H1 (cell line): ENCODE data around the gene RAP1A. TPM values are rescaled to one million over a fixed set of nuclear protein-coding genes. Genes with fewer than 3 reads are reported as not detected.
A peak's percentile ranks its signal among the peaks of the same experiment; 100 is the strongest.

Source experiments
- CTCF ChIA-PET: fragments of 300-600 bp; sonication (Branson Sonifier 250); formaldehyde crosslinking; loops from one replicate; lab custom pipeline; 2021; ENCODE audit not compliant: partially characterized antibody; lab: Charles Lee
- POLR2A ChIA-PET: fragments of 300-600 bp; sonication (Branson Sonifier 250); formaldehyde crosslinking; loops from one replicate; lab custom pipeline; 2021; ENCODE audit warnings: inconsistent platforms; ENCODE audit not compliant: partially characterized antibody; lab: Charles Lee
- DNase-seq, 2 experiments: peaks; one replicate each; pipeline versions ENCODE4 v3.0.0 to v3.0.0-alpha.2; 2010 to 2022; ENCODE audit warnings: low spot score in 2 of 2, low read depth in 1 of 2, mixed read lengths in 1 of 2
- FAIRE-seq: peaks from 2 replicates; lab custom pipeline; 2011; peaks lifted over from hg19 to GRCh38; lab: Jason Lieb, UNC
- H2AFZ ChIP-seq: 2 replicates; pipeline ENCODE4 v1.8.1; 2012; ENCODE audit warnings: low read length, inconsistent platforms
- H2AK5ac ChIP-seq: 2 replicates; pipeline ENCODE4 v1.6.1; 2013; ENCODE audit warnings: low read depth, low read length
- H2BK120ac ChIP-seq: replicated peaks from 2 replicates; pipeline ENCODE3; 2013; ENCODE audit warnings: low read depth, low read length, inconsistent platforms
- H2BK12ac ChIP-seq: 2 replicates; pipeline ENCODE4 v1.6.1; 2013; ENCODE audit warnings: low read depth, low read length
- H2BK15ac ChIP-seq: 2 replicates; pipeline ENCODE4 v1.6.1; 2013; ENCODE audit warnings: low read length
- H2BK20ac ChIP-seq: 2 replicates; pipeline ENCODE4 v1.6.1; 2013; ENCODE audit warnings: low read length
- H2BK5ac ChIP-seq: 2 replicates; pipeline ENCODE4 v1.6.1; 2013; ENCODE audit warnings: low read depth, low read length
- H3K14ac ChIP-seq: 2 replicates; pipeline ENCODE4 v1.6.1; 2013; ENCODE audit warnings: inconsistent platforms; ENCODE audit not compliant: insufficient read length
- H3K18ac ChIP-seq: 2 replicates; pipeline ENCODE4 v1.6.1; 2013; ENCODE audit warnings: low read length; ENCODE audit errors: extremely low read depth
- H3K23ac ChIP-seq: 2 replicates; pipeline ENCODE4 v1.6.1; 2013; ENCODE audit warnings: inconsistent platforms; ENCODE audit not compliant: insufficient read length
- H3K23me2 ChIP-seq: 2 replicates; pipeline ENCODE4 v1.6.1; 2013; ENCODE audit warnings: low read depth, low read length
- H3K27ac ChIP-seq: 2 replicates; pipeline ENCODE4 v1.6.1; 2011; ENCODE audit warnings: low read depth, low read length, inconsistent platforms
- H3K27me3 ChIP-seq, 4 experiments: replicated peaks in 1 of 4; 1 replicate in 1 of 4; 2 replicates in 3 of 4; pipeline versions ENCODE4 v1.6.1 to v1.8.1; 2011 to 2013; ENCODE audit warnings: low read length in 3 of 4, mild to moderate bottlenecking in 3 of 4, inconsistent platforms in 2 of 4, mixed read lengths in 2 of 4, moderate library complexity in 1 of 4; ENCODE audit not compliant: control insufficient read depth in 3 of 4, insufficient read depth in 3 of 4; ENCODE audit errors: extremely low read depth in 1 of 4
- H3K36me3 ChIP-seq, 4 experiments: 2 replicates each; pipeline versions ENCODE4 v1.6.1 to v1.8.1; 2011 to 2013; ENCODE audit warnings: mild to moderate bottlenecking in 4 of 4, low read length in 3 of 4, moderate library complexity in 2 of 4, control low read depth in 1 of 4, inconsistent platforms in 1 of 4; ENCODE audit not compliant: insufficient read depth in 4 of 4, control insufficient read depth in 2 of 4
- H3K4ac ChIP-seq: replicated peaks from 2 replicates; pipeline ENCODE3; 2013; ENCODE audit warnings: low read length, low read depth, mixed read lengths, inconsistent platforms; ENCODE audit not compliant: insufficient read length
- H3K4me1 ChIP-seq, 4 experiments: replicated peaks in 1 of 4; 1 replicate in 1 of 4; 2 replicates in 3 of 4; pipeline versions ENCODE4 v1.6.1 to v1.8.1; 2011 to 2013; ENCODE audit warnings: low read length in 3 of 4, inconsistent platforms in 2 of 4, mixed read lengths in 1 of 4; ENCODE audit not compliant: insufficient read depth in 4 of 4, control insufficient read depth in 3 of 4
- H3K4me2 ChIP-seq, 2 experiments: 2 replicates each; pipeline versions ENCODE4 v1.6.1 to v1.8.1; 2011 to 2013; ENCODE audit warnings: low read depth in 2 of 2, low read length in 2 of 2, control low read depth in 1 of 2, inconsistent platforms in 1 of 2, mild to moderate bottlenecking in 1 of 2; ENCODE audit not compliant: insufficient read depth in 1 of 2
- H3K4me3 ChIP-seq, 4 experiments: fragments of 200-600, 300-600 bp in 1 of 4; sonication (generic), shearing (Covaris generic), sonication (Bioruptor Twin) in 1 of 4; 2 replicates each; pipeline versions ENCODE4 v1.5.1 to v1.8.1; 2011 to 2016; ENCODE audit warnings: low read length in 4 of 4, low read depth in 3 of 4, control low read depth in 2 of 4, inconsistent platforms in 2 of 4, mild to moderate bottlenecking in 2 of 4, mixed read lengths in 1 of 4, moderate library complexity in 1 of 4; ENCODE audit not compliant: insufficient read depth in 2 of 4; ENCODE audit errors: extremely low read depth in 1 of 4
- H3K56ac ChIP-seq: replicated peaks from 2 replicates; pipeline ENCODE3; 2013; ENCODE audit warnings: low read depth, mild to moderate bottlenecking, mixed read lengths, low read length, inconsistent platforms; ENCODE audit not compliant: insufficient read length
- H3K79me1 ChIP-seq: 2 replicates; pipeline ENCODE4 v1.6.1; 2013; ENCODE audit warnings: low read depth, low read length, control low read depth
- H3K79me2 ChIP-seq, 2 experiments: 2 replicates each; pipeline versions ENCODE4 v1.6.1 to v1.8.1; 2012 to 2013; ENCODE audit warnings: low read length in 2 of 2, mild to moderate bottlenecking in 2 of 2, inconsistent platforms in 1 of 2; ENCODE audit not compliant: insufficient read depth in 2 of 2, control insufficient read depth in 1 of 2
- H3K9ac ChIP-seq, 4 experiments: replicated peaks in 1 of 4; 1 replicate in 1 of 4; 2 replicates in 3 of 4; pipeline versions ENCODE4 v1.6.1 to v1.8.1; 2011 to 2013; ENCODE audit warnings: low read depth in 3 of 4, low read length in 3 of 4, control low read depth in 2 of 4, mild to moderate bottlenecking in 2 of 4, moderate library complexity in 2 of 4, inconsistent platforms in 1 of 4; ENCODE audit errors: extremely low read depth in 1 of 4
- H3K9me3 ChIP-seq, 2 experiments: 2 replicates each; pipeline versions ENCODE4 v1.6.1 to v1.8.1; 2012 to 2013; ENCODE audit warnings: mild to moderate bottlenecking in 2 of 2, moderate library complexity in 2 of 2, control low read depth in 1 of 2, inconsistent platforms in 1 of 2, low read depth in 1 of 2, low read length in 1 of 2, mixed read lengths in 1 of 2; ENCODE audit not compliant: insufficient read depth in 2 of 2
- H4K20me1 ChIP-seq, 2 experiments: replicated peaks in 1 of 2; 2 replicates each; pipeline versions ENCODE3 to v1.8.1; 2011 to 2013; ENCODE audit warnings: inconsistent platforms in 2 of 2, low read length in 2 of 2, mild to moderate bottlenecking in 1 of 2; ENCODE audit not compliant: insufficient read depth in 2 of 2, control insufficient read depth in 1 of 2
- H4K5ac ChIP-seq: 2 replicates; pipeline ENCODE4 v1.6.1; 2013; ENCODE audit warnings: low read length, low read depth, mixed read lengths, inconsistent platforms; ENCODE audit not compliant: insufficient read length
- H4K8ac ChIP-seq: 2 replicates; pipeline ENCODE4 v1.8.0; 2013; ENCODE audit warnings: mild to moderate bottlenecking, moderate library complexity, low read length, inconsistent platforms; ENCODE audit not compliant: insufficient read depth; ENCODE audit errors: extremely low read depth
- H4K91ac ChIP-seq: replicated peaks from 2 replicates; pipeline ENCODE3; 2013; ENCODE audit warnings: low read length, mixed read lengths, inconsistent platforms; ENCODE audit not compliant: insufficient read length
- CTCF ChIP-seq, 3 experiments: IDR thresholded peaks; 1 replicate in 2 of 3; 2 replicates in 1 of 3; pipeline versions ENCODE4 v1.5.1 to v1.6.1; 2011; ENCODE audit warnings: low read length in 3 of 3, mild to moderate bottlenecking in 3 of 3, inconsistent platforms in 2 of 3, low read depth in 1 of 3, moderate library complexity in 1 of 3; ENCODE audit not compliant: insufficient read depth in 1 of 3; ENCODE audit errors: control extremely low read depth in 1 of 3
- GABPA ChIP-seq: IDR thresholded peaks from 2 replicates; pipeline ENCODE4 v1.6.1; 2011; ENCODE audit warnings: mild to moderate bottlenecking, low read length, moderate library complexity, borderline replicate concordance; ENCODE audit not compliant: insufficient read depth
- KDM4A ChIP-seq: IDR thresholded peaks from one replicate; pipeline ENCODE4 v1.7.1; 2012; ENCODE audit warnings: low read depth, mild to moderate bottlenecking, moderate library complexity, low read length, inconsistent platforms; ENCODE audit not compliant: severe bottlenecking
- POLR2AphosphoS5 ChIP-seq: IDR thresholded peaks from 2 replicates; pipeline ENCODE4 v1.6.1; 2011; ENCODE audit warnings: low read depth, low read length
- RFX5 ChIP-seq: IDR thresholded peaks from 2 replicates; pipeline ENCODE4 v1.6.1; 2011; ENCODE audit warnings: low read depth, low read length, improper control_type of control experiment, borderline replicate concordance
- WGBS, 2 experiments: shearing (Covaris generic) in 1 of 2; methylation state at CpG; one replicate each; pipeline versions ENCODE4 v1.1.6 to v1.1.7; 2013 to 2015; ENCODE audit warnings: low lambda C conversion rate in 2 of 2, mixed read lengths in 2 of 2, inconsistent platforms in 1 of 2, low coverage in 1 of 2, missing lambda C conversion rate in 1 of 2; ENCODE audit not compliant: insufficient replicate concordance in 2 of 2, insufficient coverage in 1 of 2, insufficient read length in 1 of 2; ENCODE audit errors: extremely low coverage in 1 of 2, missing lambda C conversion rate in 1 of 2; 5-methylcytosine and 5-hydroxymethylcytosine counted together
- polyA plus RNA-seq, 7 experiments: library from polyadenylated mRNA; depleted of rRNA in 3 of 7; stranded (reverse) in 5 of 7; unstranded in 2 of 7; fragments of >200 nt in 5 of 7; fragments of 200-250 nt in 2 of 7; gene quantifications; 1 replicate in 5 of 7; 2 replicates in 1 of 7; 4 replicates in 1 of 7; pipeline versions ENCODE4 v1.2.1 to v1.2.3, GENCODE V29; 2011 to 2013; ENCODE audit warnings: missing spikeins in 2 of 7, mixed read lengths in 2 of 7
- total RNA-seq: library from RNA; stranded (reverse); fragmentation: NEBNext Ultra II Directional; extraction: Animal tissue kit (Norgen Biotek cat#: 25700); gene quantifications from 2 replicates; pipeline ENCODE4 v1.2.1, GENCODE V29; 2021

The RAP1A gene
- total and polyA plus RNA-seq, 2 of the 8 experiments (the other 6 are each of a cell fraction or from before 2014, with no cell fraction given), result 10.9 to 35.8 TPM

GRCh38 chr1:111723091-111723806 is 103.7 kb downstream of the RAP1A start:
- no peak overlapping the region for H3K9ac ChIP-seq
- H2AK5ac ChIP-seq, result 0 out of 2 replicates have a peak overlapping the region, but pooled peaks have one; percentile 16
- H3K4me1 ChIP-seq, result peaks cover 2 to 21% (median 14%) of the 10 kb centered on the region in 4 experiments
- TF ChIP-seq POLR2AphosphoS5 (no peak; the same call in 1 of the 2 replicates), CTCF (IDR thresholded peaks at IDR 0.05; ENCODE audit: control extremely low read depth in 1 of 3, insufficient read depth in 1 of 3, low read depth in 1 of 3, low read length in 3 of 3) (no peak), GABPA (no peak), RFX5 (no peak), KDM4A (no peak)
- POLR2A ChIA-PET, result interaction anchor here (1.8 to 18.0 kb wide), 3 partner anchors 14 to 45 kb away, joined by 5 to 343 read pairs (median 7); partner anchors contain the start of genes DDX20 and INKA2
- 87% methylated on average over 7 of the region's 7 CpGs; no CpG with 5 or more reads in 1 of the 2 experiments for WGBS, 2 experiments
- H4K20me1 ChIP-seq, result peaks cover 0 to 5% of the 10 kb centered on the region in 2 experiments
- H2BK120ac ChIP-seq, result no peak overlapping the region
- H4K91ac ChIP-seq, result no peak overlapping the region
- H3K23me2 ChIP-seq, result no peaks in the 10 kb centered on the region; the same call in none of the 2 replicates
- no peak overlapping the region for H3K4ac ChIP-seq
- H3K14ac ChIP-seq, result no peak overlapping the region
- H2BK12ac ChIP-seq, result 0 out of 2 replicates have a peak overlapping the region, but pooled peaks have one; percentile 11
- no peaks in the 10 kb centered on the region; a peak in 1 of 7 replicates for H3K27me3 ChIP-seq
- H2AFZ ChIP-seq, result no peak overlapping the region
- no peak overlapping the region; the same call in 1 of the 2 replicates for H3K27ac ChIP-seq
- H3K4me2 ChIP-seq, result no peak overlapping the region
- H2BK5ac ChIP-seq, result no peak overlapping the region
- no peak overlapping the region for H3K23ac ChIP-seq
- no peak overlapping the region for H3K56ac ChIP-seq
- no peaks in the 10 kb centered on the region for H3K79me2 ChIP-seq
- H2BK15ac ChIP-seq, result no peak overlapping the region
- H3K79me1 ChIP-seq, result no peaks in the 10 kb centered on the region
- H3K9me3 ChIP-seq, result no peaks in the 10 kb centered on the region
- no peak overlapping the region for H3K18ac ChIP-seq
- DNase-seq (no peak), FAIRE-seq (no peak)
- H2BK20ac ChIP-seq, result no peak overlapping the region
- H4K5ac ChIP-seq, result no peak overlapping the region
- H3K36me3 ChIP-seq, result peaks cover 0 to 3% (median 0%) of the 10 kb centered on the region in 4 experiments; a peak in 3 of 8 replicates
- no peak overlapping the region for H3K4me3 ChIP-seq
- no peak overlapping the region for H4K8ac ChIP-seq
- CTCF ChIA-PET, result interaction anchor here (1.4 to 42.0 kb wide), 2 partner anchors 8 to 21 kb away, joined by 7 to 1070 read pairs; partner anchors contain the start of genes DDX20 and INKA2
